ENCODE measurements around the gene SLC43A3.

DNA sequence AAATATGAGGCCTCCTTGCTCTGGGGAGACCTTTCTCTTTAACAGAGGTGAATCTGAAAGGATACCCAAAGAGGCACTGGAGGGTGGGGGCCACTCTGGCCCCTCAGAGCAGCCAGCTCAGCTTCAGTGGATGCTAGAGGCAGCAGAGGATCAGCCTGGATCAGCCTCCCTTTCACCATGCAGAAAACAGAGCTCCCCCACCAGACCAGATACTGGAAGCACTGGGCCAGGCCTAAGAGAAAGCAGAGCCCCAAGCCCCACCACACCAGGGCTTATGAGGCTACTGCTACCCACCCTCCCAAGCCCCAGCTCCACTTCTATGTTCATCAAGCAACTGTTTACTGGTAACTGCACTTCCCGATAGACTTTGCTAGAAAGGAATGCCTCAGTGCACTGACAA lies 4.0 kb upstream of the SLC43A3 start:
- TF ChIP-seq CTCF (IDR thresholded peaks at IDR 0.05) (no peak), POLR2A (IDR thresholded peaks at IDR 0.05; ENCODE audit: low read depth) (no peak), EP300 (IDR thresholded peaks at IDR 0.05) (no peak), POLR2AphosphoS5 (IDR thresholded peaks at IDR 0.05) (no peak)
